CD4-positive, alpha-beta T cell treated with Interleukin-12 subunit alpha and Interleukin-12 subunit beta, for 1 hour (primary cell): ENCODE measurements around the gene VPS13D.
"Not testable (repeated sequence)": the region's sequence is repeated elsewhere in the genome, so short reads cannot be mapped to it uniquely, and the experiment has no call there.

ENCODE experiments used
- DNase-seq: peaks from one replicate; pipeline ENCODE4 v3.0.0-alpha.2; 2020

VPS13D gene

DNA sequence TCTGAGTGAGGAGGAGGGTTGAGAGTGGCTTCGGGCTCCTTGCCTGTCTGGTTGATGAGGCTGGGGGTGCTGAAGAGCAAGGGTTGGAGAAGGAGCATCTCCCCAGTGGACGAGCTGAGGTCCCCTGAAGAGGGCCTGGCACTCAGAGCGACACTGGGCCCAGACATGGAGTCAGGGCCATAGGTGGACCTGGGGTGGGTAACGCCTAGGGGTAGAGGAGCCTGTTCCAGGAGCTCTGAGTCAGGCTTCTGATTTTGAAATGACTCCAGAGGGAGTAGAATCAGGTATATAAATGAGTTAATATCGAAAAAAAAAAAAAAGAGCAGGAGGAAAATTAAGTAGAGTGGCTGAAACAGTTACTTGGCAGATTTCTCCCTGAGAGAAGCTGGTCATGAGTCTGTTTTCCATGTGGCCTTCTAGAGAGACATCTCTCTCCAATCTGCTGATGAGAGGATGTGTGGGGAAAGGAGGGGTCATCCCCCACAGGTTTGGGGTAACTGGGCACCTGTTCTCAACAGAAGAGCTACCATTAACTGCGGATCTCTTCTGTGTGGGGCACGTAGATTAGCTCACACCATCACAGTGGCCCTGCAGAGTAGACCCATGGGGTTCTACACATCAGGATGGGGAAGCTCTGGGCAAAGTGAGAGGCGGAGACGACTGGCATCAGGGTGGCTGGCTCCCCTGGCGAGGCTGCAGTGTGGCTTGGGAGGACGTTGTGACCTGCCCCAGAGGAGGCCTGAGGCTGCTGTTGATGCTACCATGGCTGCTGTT lies 272.7 kb downstream of the VPS13D start:
- no peak for DNase-seq

DNA sequence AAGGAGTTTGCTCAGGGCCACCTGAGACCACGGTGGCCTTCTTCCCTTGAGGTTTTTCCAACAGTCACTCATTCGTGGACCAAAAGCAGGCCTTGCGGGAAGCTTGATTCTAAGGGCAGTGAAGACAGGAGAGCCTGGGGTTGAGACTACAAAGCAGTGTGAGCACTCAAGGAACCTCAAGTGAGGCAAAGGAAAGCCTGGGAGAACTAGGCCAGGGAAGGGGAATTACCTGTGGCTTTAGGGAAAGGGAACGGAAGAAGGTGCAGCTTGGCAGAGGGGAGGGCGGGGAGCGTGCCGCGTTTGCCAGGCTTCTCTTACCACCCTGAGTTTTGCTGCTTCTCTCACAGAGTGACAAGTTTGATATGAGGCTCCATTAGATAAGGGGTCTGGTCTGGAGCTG lies 273.9 kb downstream of the VPS13D start:
- DNase-seq: no peak

DNA sequence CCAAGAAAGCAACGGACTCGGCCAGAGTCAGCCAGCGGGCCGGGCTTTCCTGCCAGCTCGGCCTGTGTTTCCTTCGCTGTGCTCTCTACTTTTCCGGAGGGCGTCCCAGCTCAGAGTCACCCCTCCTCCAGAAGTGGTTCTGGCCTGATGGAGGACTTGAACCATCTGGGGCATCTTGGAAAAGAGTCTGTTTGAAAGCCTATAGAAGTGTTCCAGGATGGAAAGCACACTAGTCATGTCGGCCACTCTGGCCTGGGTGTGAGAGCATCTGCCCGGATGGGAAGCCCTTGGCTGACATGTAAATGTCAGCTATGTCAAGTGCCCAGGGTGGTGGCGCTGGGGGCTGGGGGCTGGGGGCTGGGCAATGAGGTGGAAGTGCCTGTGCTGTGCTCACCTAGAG lies 274.8 kb downstream of the VPS13D start:
- DNase-seq: no peak

DNA sequence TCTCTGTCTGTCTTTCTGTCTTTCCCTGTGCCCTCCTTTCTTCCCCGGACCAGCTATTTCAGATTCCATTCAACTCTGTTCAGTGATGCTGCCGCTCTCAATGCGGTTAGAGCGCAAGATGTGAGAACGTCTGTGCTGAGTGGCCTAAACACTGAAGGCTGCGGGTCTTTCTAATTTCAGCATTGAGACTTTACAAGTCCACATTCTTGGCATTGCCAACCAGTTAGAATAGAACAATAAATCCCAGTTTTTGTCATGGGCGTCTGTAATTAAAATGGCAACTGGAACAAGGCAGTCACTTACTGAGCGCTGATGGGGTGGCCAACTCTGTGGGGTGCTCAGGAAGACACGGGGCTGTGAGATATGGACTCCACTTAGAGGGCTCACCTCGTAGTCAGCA lies 275.4 kb downstream of the VPS13D start:
- DNase-seq: no peak

GRCh38 chr1:12505639-12506280 lies 275.9 kb downstream of the VPS13D start:
- no peak for DNase-seq

GRCh38 chr1:12506281-12507280 lies 276.8 kb downstream of the VPS13D start:
- no peak for DNase-seq

GRCh38 chr1:12507631-12508030 lies 277.8 kb downstream of the VPS13D start:
- DNase-seq: no peak

GRCh38 chr1:12508849-12509248 lies 279.0 kb downstream of the VPS13D start:
- no peak for DNase-seq

- DNase-seq: no peak
Measured at GRCh38 chr1:12511128-12511484, 281.3 kb downstream of the VPS13D start.

DNA sequence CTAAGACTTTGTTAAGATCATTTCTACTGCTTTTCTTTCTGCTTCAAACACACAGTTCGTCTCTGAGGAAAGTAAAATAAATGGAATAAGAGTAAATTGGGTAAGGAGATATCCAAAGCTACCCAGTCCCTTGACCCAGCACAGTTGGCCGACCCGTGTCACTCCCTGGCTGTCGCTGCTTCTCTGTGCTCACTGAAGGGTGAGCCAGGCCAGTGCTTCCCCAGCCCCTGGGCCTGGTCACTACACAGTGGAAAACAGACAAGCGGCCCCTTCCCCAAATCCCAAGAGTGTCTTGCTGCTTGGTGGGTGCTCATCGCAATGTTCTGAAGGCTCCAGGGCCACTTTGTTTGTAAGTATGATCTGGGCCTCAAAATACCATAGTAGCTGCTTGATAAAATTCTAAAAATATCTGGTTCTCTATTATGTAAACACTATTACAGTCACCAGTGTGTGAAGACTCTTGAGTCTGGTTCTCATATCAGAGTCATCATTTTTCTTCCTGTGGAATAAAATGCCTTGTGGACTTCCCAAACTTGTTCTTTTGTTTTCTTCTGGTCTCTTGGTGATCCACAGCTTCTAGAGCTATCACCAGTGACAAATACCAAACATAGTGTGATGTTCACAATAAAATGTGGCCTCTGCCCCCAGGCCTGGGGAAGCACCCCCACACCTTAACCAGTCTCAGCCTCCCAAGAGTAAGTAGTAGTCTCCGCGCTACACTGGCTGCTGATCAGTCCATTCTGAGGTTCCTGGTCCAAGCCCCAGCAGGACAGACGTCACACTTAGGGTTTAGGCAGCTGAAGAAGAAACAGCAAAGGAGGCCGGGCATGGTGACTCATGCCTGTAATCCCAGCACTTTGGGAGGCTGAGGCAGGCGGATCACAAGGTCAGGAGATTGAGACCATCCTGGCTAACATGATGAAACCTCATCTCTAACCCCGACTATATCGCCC lies 282.0 kb downstream of the VPS13D start:
- no peak for DNase-seq

DNA sequence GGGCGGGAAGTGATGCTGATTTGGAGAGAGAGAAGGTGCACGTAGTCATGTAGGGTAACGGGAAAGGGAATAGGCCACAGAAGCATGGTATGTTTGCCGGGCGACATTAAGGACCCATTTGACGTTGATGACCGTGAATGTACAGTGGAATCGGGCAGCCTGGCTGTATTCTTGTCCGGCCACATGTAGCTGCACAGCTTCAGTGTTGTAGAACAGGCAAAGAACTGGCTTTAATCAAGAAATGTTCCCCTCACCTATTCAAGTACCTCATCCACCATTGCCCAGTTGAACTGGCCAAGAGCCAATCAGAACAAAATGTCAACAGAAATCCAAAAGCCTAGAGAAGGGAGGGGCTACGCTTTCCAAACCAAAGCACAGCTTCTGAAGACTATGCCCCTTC lies 283.4 kb downstream of the VPS13D start:
- no peak for DNase-seq

DNA sequence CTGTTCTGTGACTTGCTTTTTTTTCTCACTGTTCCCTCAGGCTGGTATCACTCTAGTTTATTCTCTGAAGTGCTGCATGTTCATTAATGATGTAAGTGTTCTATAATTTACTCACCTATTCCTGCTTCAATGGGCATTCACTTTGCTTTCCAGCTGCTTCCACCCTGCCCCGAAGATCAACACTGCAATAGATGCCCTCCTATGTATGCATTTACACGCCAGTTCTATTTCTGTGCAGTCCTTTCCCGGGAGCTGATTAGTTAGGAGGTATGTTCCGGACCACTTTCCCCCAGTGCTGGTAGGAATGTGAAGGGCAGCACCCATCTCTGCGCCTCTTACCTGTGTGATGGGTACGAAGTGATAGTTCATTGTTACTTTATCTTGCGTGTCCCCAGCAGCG lies 284.8 kb downstream of the VPS13D start:
- no peak for DNase-seq

DNA sequence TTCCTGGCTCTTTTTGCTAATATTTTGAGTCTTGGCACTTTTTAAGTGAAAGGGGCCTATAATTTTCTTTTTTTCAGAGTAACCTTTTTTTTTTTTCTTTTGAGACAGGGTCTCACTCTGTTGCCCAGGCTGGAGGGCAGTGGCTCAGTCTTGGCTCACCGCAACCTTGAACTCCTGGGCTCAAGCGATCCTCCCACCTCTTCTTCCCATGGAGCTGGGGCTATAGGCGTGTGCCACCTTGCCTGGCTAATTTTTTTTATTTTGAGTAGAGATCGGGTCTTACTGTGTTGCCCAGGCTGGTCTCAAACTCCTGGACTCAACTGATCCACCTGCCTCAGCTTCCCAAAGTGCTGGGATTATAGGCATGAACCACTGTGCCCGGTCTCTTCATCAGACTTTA lies 285.4 kb downstream of the VPS13D start:
- no peak for DNase-seq

DNA sequence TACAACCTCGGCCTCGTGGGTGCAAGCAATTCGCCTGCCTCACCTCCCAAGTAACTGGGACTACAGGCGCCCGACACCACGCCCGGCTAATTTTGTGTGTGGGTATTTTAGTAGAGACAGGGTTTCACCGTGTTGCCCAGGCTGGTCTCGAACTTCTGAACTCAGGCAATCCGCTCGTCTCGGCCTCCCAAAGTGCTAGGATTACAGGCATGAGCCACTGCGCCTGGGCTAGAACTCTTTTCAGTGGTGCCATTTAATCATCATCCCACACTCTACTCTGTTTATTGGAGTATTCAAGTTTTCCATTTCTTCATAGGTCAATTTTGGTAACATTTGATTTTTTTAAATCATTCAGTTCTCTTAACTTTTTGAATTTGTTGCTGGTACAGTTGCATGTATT lies 286.9 kb downstream of the VPS13D start:
- no peak for DNase-seq

GRCh38 chr1:12518931-12519692 lies 289.3 kb downstream of the VPS13D start:
- no peak for DNase-seq

- no peak for DNase-seq
Measured at GRCh38 chr1:12519693-12520364, 290.0 kb downstream of the VPS13D start.

- no peak for DNase-seq
Measured at GRCh38 chr1:12521096-12521495, 291.3 kb downstream of the VPS13D start.

DNA sequence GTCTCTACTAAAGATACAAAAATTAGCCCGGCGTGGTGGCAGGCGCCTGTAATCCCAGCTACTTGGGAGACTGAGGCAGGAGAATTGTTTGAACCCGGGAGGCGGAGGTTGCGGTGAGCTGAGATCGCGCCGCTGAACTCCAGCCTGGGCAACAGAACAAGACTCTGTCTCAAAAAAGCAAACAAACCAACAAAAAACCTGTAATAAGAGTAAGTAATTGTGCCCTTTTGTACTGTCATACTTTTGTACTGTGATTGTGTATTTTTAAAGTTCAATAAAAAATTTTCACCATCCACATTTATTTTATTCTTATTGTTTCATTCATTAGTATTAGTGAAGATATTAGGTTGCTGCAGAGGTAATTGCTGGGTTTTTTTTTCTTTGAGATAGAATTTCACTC lies 292.9 kb downstream of the VPS13D start:
- DNase-seq: not testable (repeated sequence)

- no peak for DNase-seq
Measured at GRCh38 chr1:12524266-12524665, 294.4 kb downstream of the VPS13D start.

GRCh38 chr1:12525311-12526181 lies 295.7 kb downstream of the VPS13D start:
- no peak for DNase-seq
